HFFc6 (cell line): ENCODE data around the gene GRM4. TPM values are rescaled to one million over a fixed set of nuclear protein-coding genes. Genes with fewer than 3 reads are reported as not detected.

Source experiments
- DNase-seq: peaks from one replicate; pipeline ENCODE4 v3.0.0-alpha.2; 2018
- H3K27ac Mint-ChIP-seq: 2 replicates; pipeline ENCODE4 v1.8.0; 2020; ENCODE audit warnings: mild to moderate bottlenecking, mixed read lengths
- H3K27me3 Mint-ChIP-seq: 2 replicates; pipeline ENCODE4 v1.8.0; 2021; ENCODE audit warnings: mild to moderate bottlenecking, moderate library complexity, mixed read lengths; ENCODE audit not compliant: insufficient read depth
- H3K36me3 Mint-ChIP-seq: 2 replicates; pipeline ENCODE4 v1.8.0; 2021; ENCODE audit warnings: low read depth, mixed read lengths
- H3K4me1 Mint-ChIP-seq: 2 replicates; pipeline ENCODE4 v1.8.0; 2020; ENCODE audit warnings: low read depth, mixed read lengths
- H3K4me3 Mint-ChIP-seq: 2 replicates; pipeline ENCODE4 v1.8.0; 2020; ENCODE audit warnings: mild to moderate bottlenecking, moderate library complexity, mixed read lengths
- H3K9me3 Mint-ChIP-seq: 2 replicates; pipeline ENCODE4 v1.8.0; 2020; ENCODE audit warnings: mild to moderate bottlenecking, mixed read lengths
- total RNA-seq, 6 experiments: library from RNA; stranded (reverse); fragmentation: NEBNext Ultra II Directional; extraction: Animal tissue kit (Norgen Biotek cat#: 25700); gene quantifications; 2 replicates in 1 of 6; 3 replicates in 5 of 6; pipeline ENCODE4 v1.2.3, GENCODE V29; 2021
- TF ChIP-seq, protein P1 (sequence below): fragments of 200-600 bp; sonication (generic); IDR thresholded peaks from 2 replicates; pipeline ENCODE4 v1.5.0; 2021; ENCODE audit warnings: antibody characterized with exemption, mild to moderate bottlenecking

GRM4 gene
- total RNA-seq, 6 experiments from 2014 or later: 0.12 to 0.14 TPM; not detected in 4

DNA sequence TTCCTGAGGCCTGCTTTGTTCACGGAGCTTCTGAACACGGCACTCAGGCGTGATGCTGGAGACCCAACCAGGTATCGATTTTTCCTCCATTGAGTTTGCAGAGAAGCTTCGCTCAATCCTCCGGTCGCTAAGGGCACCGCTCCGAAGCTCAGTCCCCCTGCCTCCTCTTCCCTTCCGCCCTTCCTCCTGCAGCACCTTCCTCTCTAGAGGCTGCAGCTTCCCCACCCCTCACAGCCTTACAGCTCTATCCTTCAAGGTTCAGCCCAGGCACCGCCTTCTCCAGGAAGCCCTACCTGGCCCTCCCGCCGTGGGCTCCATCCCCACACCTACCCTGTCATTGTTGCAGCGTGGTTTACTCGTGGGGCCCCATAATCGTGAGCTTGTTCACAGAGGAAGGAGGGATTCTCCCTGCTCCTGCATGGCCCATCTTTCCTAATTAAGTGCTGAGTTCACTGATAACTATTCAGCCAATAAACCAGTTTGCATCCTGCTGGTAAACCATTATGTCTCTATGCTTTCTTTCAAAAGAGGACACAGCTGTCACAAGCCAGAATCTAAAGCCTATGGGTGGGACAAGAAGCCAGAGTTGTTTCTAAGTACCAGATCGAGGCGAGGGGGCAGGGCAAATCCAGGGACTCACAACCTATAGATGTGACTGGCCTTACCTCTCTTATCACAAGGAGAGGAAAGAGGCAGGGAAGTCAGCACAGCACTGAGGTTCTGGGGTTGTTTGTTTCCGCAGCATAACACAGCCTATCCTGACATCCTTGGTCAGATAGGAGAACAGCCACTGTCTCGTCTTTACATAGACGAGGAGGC lies 152.0 kb downstream of the GRM4 start:
- Mint-ChIP-seq H3K27ac (no peak overlapping the region), H3K4me3 (no peak overlapping the region), H3K36me3 (peaks cover 5% of the 10 kb centered on the region; the same call in 1 of the 2 replicates), H3K4me1 (no peaks in the 10 kb centered on the region), H3K9me3 (peaks cover 6% of the 10 kb centered on the region; the same call in 1 of the 2 replicates), H3K27me3 (peaks cover 63% of the 10 kb centered on the region)
- TF ChIP-seq, protein P1, sequence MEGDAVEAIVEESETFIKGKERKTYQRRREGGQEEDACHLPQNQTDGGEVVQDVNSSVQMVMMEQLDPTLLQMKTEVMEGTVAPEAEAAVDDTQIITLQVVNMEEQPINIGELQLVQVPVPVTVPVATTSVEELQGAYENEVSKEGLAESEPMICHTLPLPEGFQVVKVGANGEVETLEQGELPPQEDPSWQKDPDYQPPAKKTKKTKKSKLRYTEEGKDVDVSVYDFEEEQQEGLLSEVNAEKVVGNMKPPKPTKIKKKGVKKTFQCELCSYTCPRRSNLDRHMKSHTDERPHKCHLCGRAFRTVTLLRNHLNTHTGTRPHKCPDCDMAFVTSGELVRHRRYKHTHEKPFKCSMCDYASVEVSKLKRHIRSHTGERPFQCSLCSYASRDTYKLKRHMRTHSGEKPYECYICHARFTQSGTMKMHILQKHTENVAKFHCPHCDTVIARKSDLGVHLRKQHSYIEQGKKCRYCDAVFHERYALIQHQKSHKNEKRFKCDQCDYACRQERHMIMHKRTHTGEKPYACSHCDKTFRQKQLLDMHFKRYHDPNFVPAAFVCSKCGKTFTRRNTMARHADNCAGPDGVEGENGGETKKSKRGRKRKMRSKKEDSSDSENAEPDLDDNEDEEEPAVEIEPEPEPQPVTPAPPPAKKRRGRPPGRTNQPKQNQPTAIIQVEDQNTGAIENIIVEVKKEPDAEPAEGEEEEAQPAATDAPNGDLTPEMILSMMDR: no peak
- no peak for DNase-seq

DNA sequence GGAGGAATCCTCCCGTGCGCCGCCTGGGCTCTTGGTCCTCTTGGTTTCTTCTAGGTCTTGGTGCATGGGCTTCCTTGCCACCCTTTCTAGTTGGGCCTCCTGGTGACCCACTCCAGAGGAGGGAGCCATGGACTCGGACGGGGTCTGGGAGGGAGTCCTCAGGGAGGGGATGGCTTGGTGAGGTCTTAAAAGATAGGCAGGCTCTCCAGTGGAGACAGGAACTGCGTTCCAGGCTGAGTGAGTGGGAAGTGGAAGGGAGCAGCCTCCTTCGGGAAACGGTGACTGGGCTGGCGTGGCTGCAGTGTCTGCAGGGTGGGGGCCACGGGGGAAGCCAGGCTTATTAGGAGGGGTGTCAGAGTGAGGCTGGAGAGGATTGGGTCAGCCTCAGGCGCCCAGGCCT lies 152.8 kb downstream of the GRM4 start:
- Mint-ChIP-seq H3K36me3 (peaks cover 5% of the 10 kb centered on the region; the same call in 1 of the 2 replicates), H3K9me3 (peaks cover 6% of the 10 kb centered on the region; the same call in 1 of the 2 replicates), H3K27ac (no peak overlapping the region), H3K4me1 (no peaks in the 10 kb centered on the region), H3K4me3 (no peak overlapping the region), H3K27me3 (peaks cover 62% of the 10 kb centered on the region)
- TF ChIP-seq, protein P1: no peak
- DNase-seq: no peak

DNA sequence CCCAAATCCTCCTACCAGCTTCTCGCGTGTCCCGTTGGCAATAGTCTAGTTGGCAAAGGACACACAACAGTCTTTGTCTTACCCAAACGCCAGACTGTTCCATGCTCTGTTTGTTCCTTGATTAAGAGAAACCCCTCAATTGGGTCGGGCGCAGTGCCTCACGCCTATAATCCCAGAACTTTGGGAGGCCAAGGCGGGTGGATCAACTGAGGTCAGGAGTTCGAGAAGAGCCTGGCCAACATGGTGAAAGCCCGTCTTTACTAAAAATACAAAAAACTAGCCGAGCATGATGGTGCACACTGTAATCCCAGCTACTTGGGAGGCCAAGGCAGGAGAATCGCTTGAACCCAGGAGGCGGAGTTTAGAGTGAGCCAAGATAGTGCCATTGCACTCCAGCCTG lies 153.7 kb downstream of the GRM4 start:
- Mint-ChIP-seq H3K27ac (no peak overlapping the region), H3K9me3 (peaks cover 5% of the 10 kb centered on the region; the same call in 1 of the 2 replicates), H3K4me1 (no peaks in the 10 kb centered on the region), H3K4me3 (no peak overlapping the region), H3K36me3 (peaks cover 4% of the 10 kb centered on the region; the same call in 1 of the 2 replicates), H3K27me3 (peaks cover 63% of the 10 kb centered on the region)
- no peak for DNase-seq
- TF ChIP-seq, protein P1: no peak

DNA sequence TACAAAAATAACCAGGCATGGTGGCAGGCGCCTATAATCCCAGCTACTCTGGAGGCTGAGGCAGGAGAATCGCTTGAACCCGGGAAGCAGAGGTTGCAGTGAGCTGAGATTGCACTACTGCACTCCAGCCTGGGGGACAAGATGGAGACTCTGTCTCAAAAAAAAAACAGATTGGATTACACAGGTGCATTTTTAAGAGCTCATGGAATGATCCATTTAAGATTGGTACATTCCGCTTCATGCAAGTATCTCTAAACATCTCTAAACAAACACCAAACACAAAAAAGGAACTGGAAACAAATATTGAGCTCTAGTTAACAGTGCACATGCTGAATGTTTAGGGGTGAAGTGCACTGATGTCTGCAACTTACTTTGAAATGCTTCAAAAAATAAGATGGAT lies 154.3 kb downstream of the GRM4 start:
- Mint-ChIP-seq H3K4me3 (no peak overlapping the region), H3K36me3 (no peaks in the 10 kb centered on the region), H3K4me1 (no peaks in the 10 kb centered on the region), H3K9me3 (peaks cover 1% of the 10 kb centered on the region; the same call in 1 of the 2 replicates), H3K27me3 (peaks cover 62% of the 10 kb centered on the region), H3K27ac (no peak overlapping the region)
- DNase-seq: no peak
- TF ChIP-seq, protein P1: no peak

DNA sequence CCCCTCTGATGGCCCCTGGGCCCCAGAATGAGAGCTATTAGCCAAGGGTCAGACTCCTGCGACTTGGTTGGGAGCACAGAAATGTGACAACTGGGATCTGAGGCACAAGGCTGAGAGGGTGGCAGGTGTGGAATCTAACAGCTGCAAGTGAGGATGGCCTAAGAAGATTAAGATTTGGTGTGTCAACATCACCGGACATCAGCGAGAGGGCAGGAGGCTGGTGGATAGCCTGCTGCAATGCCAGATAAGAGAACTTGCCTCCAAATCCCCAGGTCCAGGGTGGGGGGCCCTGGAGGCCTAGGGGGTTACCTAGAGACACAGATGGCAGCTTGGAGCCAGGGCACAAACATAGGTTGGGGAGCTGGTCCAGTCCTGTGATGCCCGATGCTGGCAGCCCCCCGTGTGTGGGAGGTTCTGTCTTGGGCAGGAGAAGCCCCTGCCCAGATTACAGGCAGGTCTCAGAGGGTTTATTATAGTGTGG lies 155.8 kb downstream of the GRM4 start:
- TF ChIP-seq, protein P1: no peak
- Mint-ChIP-seq H3K9me3 (peaks cover 4% of the 10 kb centered on the region; the same call in 1 of the 2 replicates), H3K27ac (no peak overlapping the region), H3K4me3 (no peak overlapping the region), H3K36me3 (no peaks in the 10 kb centered on the region), H3K4me1 (no peaks in the 10 kb centered on the region), H3K27me3 (peaks cover 51% of the 10 kb centered on the region)
- no peak for DNase-seq
